ENCODE results near the gene BCL6.

Gene BCL6

DNA sequence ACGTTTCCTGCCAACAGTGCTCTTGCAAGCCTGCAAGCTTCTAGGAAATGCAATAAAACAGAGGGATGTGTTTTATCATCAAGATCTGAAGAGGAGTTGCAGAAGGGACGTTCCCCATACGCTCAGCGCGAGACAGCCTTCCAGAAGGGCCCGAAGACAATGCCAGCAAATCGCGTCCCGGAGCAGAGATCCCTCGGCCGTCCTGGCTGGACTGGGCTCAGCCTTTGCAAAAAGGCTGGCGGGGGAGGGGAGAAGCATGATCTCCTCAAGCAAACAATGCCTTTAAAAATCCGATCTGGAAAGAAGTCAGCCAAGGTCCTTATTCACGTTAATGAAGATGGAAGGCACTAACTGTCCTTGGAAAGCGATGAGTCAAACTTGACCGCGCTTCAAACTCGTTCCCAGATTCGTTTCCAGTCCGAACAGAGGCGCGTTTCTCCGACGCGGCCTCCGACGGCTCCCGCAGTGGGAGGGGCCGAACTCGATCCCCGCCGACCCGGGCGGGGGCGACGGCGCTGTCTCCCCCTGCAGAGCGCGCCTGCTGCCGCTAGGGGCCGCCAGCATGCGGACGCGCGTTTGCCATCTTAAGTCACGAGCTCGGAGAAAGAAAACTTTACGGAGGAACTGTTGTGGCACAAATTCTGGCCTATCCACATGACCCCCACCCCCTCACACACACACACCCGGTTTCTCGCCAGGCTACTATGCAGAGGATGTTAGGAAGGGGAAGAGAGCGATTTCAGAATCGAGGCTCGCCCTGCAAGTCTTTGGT, 5.5 kb downstream of the BCL6 start:
- peak overlapping the region; percentile 72 for H3K4me3 ChIP-seq (ENCODE audit: low read depth, low read length)

- H3K4me3 ChIP-seq (ENCODE audit: low read depth, low read length) = peak overlapping the region; percentile 72
Measured at GRCh38 chr3:187739094-187739560, 6.1 kb downstream of the BCL6 start.

DNA sequence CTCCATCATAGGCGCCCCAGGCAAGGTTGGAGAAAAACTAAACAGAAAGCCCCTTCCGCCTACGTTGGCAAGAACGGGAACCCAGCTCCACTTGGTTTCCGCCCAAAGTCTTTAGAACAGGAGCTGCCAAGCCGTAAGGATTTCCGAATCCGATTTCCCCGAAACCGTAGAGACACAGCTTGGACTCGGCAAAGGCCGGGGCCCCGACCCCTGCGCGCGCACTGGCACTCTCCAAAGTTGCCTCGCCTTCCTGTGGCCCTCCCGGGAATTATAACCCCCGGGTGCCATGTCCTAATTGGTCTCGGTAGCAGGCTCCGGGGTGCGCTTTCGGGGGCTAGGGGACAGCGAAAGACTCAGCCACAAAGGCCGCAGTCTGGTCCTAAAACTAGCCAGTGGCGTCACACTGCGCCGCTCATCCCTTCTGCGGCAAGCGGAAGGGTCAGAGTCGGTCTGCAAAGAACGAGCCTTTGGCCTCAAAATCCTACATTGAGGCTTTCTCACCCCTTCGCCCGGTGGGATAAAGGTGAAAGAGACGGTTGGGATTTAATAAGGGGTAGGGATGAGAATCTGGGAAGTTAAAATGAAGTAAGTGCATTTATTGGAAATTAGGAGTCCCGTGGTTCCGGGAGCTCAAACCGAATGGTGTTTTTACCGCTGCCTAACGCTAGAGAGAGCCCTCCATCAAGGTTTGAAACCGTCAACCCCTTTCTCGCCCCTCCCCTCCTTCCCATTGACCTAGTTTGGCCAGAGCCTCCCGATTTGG, 6.8 kb downstream of the BCL6 start:
- peak overlapping the region; percentile 72 for H3K4me3 ChIP-seq (ENCODE audit: low read depth, low read length)

DNA sequence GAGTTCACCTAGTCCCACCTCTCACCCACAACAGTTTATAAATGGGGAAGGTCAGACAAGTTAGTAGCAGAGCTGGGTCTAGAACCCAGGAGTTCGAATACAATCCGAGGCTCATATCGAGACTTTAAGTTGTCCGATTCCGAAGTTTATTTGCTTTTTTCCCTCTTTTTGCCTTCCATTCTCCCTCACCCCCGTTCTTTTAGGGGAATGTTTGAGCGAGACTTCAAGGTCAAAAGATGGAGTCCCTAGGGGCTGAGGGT, 7.3 kb downstream of the BCL6 start:
- peak overlapping the region; percentile 72 for H3K4me3 ChIP-seq (ENCODE audit: low read depth, low read length)

GRCh38 chr3:187737368-187738070, 7.7 kb downstream of the BCL6 start:
- peak overlapping the region; percentile 72 for H3K4me3 ChIP-seq (ENCODE audit: low read depth, low read length)

GRCh38 chr3:187737006-187737367, 8.3 kb downstream of the BCL6 start:
- peak overlapping the region; percentile 72 for H3K4me3 ChIP-seq (ENCODE audit: low read depth, low read length)

GRCh38 chr3:187736418-187736871, 8.8 kb downstream of the BCL6 start:
- no peak overlapping the region for H3K4me3 ChIP-seq (ENCODE audit: low read depth, low read length)

GRCh38 chr3:187735837-187736236, 9.4 kb downstream of the BCL6 start:
- no peak overlapping the region for H3K4me3 ChIP-seq (ENCODE audit: low read depth, low read length)

DNA sequence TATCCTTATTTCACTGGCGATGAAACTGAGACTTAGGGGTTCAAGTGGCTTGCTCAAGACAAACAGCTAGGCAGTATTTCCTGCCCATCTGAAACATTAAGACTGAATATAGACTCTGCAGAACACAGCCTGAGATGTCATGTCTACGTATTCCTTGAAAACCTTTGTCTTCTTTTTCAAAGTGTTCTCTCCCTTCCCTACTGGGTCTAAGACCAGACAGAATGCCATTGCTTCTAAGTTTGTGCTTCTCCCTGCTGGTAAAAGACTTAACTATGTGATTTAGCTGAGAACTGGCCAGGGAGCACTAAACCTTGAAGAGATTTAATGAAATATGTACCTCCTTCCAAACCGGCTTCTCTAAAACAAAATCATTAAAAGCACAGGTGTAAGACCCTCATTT, 9.9 kb downstream of the BCL6 start:
- H3K4me3 ChIP-seq (ENCODE audit: low read depth, low read length) = no peak overlapping the region

- no peak overlapping the region for H3K4me3 ChIP-seq (ENCODE audit: low read depth, low read length)
Measured at GRCh38 chr3:187734841-187735240, 10.4 kb downstream of the BCL6 start.

DNA sequence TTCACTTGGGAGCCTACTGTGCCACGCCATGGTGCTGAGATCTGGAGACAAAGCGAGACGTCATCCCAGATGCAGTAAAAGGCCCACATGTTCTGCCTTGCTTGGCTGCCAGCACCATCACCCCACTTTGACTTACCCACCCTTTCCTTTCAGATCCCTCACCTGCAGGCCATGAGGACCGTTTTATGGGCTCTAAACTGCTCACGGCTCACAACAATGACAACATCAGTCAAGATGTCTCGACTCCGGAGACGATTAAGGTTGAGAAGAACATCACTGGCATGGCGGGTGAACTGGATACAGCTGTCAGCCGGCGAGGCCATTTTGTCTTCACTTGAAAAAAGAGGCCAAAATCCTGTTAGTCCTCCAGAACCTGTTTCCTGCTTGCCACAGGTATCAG, 11.9 kb downstream of the BCL6 start:
- H3K4me3 ChIP-seq (ENCODE audit: low read depth, low read length) = no peak overlapping the region

DNA sequence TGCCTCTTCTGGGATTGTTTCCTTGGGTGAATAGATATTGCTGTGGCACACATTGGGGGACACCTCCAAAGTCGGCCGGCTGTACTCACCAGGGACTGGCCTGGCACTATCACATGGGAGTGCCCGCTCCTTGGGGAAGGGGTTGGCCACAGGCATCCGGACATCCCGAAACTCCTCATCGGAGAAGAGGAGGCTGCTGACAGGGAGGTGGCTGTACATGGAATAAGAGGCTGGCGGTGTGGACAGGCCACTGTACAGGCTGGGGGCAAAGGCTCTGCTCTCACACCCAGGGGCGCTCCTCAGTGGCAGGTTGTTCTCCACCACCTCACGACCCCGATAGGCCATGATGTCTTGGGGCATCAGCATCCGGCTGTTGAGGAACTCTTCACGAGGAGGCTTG, 15.7 kb downstream of the BCL6 start:
- no peak overlapping the region for H3K4me3 ChIP-seq (ENCODE audit: low read depth, low read length)

DNA sequence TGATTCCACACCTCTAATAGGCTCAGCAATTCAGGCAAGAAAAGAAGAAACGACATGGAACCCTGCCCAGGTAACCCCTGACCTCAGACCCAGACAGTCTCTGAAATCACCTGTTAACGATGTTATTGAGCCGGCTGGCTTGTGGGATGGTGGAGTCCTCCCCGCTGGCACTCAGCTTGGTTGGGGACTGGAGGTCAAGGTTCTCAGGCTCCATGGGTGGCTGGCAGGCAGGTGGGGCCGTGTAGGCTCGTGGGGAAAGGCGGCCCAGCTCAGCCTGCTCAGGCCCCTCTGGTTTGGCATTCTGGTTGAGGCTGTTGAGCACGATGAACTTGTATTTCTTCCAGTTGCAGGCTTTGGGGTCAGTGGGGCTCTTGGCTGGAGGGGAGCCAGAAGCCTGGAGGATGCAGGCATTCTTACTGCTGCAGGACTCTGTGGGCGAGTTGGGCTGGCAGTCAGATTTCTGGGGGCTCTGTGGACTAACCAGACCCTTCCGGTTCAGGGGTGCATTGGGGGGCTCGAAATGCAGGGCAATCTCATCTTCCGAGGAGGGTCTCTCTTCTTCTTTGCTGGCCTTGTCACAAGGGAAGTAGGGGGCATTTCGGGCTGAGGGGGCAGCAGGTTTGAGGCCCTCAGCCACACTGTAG, 16.2 kb downstream of the BCL6 start:
- no peak overlapping the region for H3K4me3 ChIP-seq (ENCODE audit: low read depth, low read length)

GRCh38 chr3:187728248-187728647, 17.0 kb downstream of the BCL6 start:
- H3K4me3 ChIP-seq (ENCODE audit: low read depth, low read length) = no peak overlapping the region

GRCh38 chr3:187726564-187726963, 18.7 kb downstream of the BCL6 start:
- H3K4me3 ChIP-seq (ENCODE audit: low read depth, low read length) = no peak overlapping the region

DNA sequence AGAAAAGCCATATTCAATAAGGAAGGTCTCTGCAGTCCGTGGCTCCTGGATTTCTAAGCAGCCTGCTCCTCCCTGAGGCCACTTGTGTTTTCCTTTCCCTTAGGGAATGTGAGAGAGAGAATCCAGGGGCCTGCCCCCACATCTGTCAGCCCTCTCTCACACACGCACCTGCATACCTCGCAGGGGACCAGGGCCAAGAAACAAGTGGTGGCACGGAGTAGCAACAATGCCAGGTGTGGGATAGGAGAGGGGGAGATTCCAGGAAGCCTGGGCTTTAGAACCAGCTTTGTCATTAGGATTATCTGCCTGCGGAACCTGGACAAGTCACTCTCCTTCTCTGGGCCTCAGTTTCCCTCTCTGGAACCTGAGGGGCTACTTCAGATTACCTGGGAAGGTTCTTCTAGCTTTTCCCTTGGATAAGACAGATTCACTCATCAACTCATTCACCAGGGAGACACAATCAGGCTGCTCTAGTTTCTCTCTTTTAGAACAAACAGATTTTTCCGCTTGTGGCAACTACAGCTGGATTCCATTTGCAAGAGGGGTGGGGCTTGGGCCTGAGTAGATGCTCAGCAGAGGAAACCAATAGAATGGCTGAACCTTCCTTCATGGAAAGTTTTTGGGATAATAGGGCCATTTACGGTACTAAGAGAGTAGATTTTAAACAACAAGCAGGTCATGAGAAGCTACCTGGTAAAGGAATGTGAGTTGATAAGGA, 19.5 kb downstream of the BCL6 start:
- H3K4me3 ChIP-seq (ENCODE audit: low read depth, low read length) = no peak overlapping the region

- no peak overlapping the region for H3K4me3 ChIP-seq (ENCODE audit: low read depth, low read length)
Measured at GRCh38 chr3:187725224-187725623, 20.0 kb downstream of the BCL6 start.

GRCh38 chr3:187722206-187722612, 23.1 kb downstream of the BCL6 start:
- H3K4me3 ChIP-seq (ENCODE audit: low read depth, low read length) = no peak overlapping the region

DNA sequence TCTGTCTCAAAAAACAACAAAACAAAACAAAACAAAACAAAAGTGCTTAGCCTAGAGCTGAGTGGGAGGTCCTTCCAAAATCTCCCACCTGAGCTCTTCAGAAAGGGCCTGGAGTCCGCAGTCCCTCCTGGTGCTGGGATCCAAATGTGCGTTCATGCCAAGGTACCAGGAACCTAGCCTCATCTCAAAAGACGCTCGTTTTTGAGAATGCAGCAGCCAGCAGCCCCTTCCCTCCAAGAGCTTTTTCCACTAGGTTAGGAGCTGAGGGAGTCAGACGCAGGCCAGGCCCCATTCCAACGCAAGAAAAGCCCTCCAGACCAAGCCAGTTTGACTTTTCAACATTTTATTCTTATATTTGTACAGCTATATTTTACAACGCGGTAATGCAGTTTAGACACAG, 24.2 kb downstream of the BCL6 start:
- H3K4me3 ChIP-seq (ENCODE audit: low read depth, low read length) = no peak overlapping the region

- H3K4me3 ChIP-seq (ENCODE audit: low read depth, low read length) = no peak overlapping the region
Measured at GRCh38 chr3:187720337-187720670, 25.0 kb downstream of the BCL6 start.

Measured in iPS-11a (cell line).